OCI-LY7 (cell line): ENCODE measurements around the gene RET. TPM values are rescaled to one million over a fixed set of nuclear protein-coding genes. Genes with fewer than 3 reads are reported as not detected.

Experiments used
- BruUV-seq: library from RNA; stranded (reverse); fragments of 400-500 nt; replicated peaks from 2 replicates; lab custom pipeline; 2021; lab: Mats Ljungman, UMichigan
- CTCF ChIA-PET: fragments of 300-600 bp; sonication (Branson Sonifier 250); formaldehyde crosslinking; loops from one replicate; lab custom pipeline; 2022; ENCODE audit warnings: antibody characterized with exemption; ENCODE audit not compliant: unreplicated experiment; lab: Charles Lee
- POLR2A ChIA-PET: fragments of 300-600 bp; sonication (Branson Sonifier 250); formaldehyde crosslinking; loops from one replicate; lab custom pipeline; 2022; ENCODE audit warnings: antibody characterized with exemption; lab: Charles Lee
- DNase-seq: peaks from one replicate; pipeline ENCODE4 v3.0.0-alpha.2; 2015; ENCODE audit warnings: low spot score
- H2AFZ ChIP-seq: fragments of 200-600 bp; sonication (generic), shearing (Covaris generic); 2 replicates; pipeline ENCODE4 v1.6.1; 2014; ENCODE audit warnings: mild to moderate bottlenecking, antibody characterized with exemption, low read length, moderate library complexity
- H3K27ac ChIP-seq: fragments of 200-600 bp; sonication (generic); 2 replicates; pipeline ENCODE4 v1.5.1; 2014; ENCODE audit warnings: mixed run types, low read depth, mild to moderate bottlenecking, moderate library complexity, low read length, inconsistent platforms; ENCODE audit not compliant: poor library complexity, severe bottlenecking
- H3K36me3 ChIP-seq: fragments of 200-600 bp; sonication (generic); 2 replicates; pipeline ENCODE4 v1.6.1; 2014; ENCODE audit warnings: mild to moderate bottlenecking, antibody characterized with exemption, low read length, moderate library complexity, mixed read lengths; ENCODE audit not compliant: insufficient read depth
- H3K4me1 ChIP-seq: fragments of 200-600 bp; sonication (generic); 2 replicates; pipeline ENCODE4 v1.5.1; 2014; ENCODE audit warnings: mild to moderate bottlenecking, low read length; ENCODE audit not compliant: insufficient read depth, poor library complexity, severe bottlenecking
- H3K4me2 ChIP-seq: fragments of 200-600 bp; sonication (generic); 2 replicates; pipeline ENCODE4 v1.6.1; 2014; ENCODE audit warnings: mild to moderate bottlenecking, low read length
- H3K4me3 ChIP-seq: fragments of 200-600 bp; sonication (generic); 2 replicates; pipeline ENCODE4 v1.5.1; 2014; ENCODE audit warnings: mild to moderate bottlenecking, low read depth, low read length; ENCODE audit not compliant: poor library complexity, severe bottlenecking
- H3K79me2 ChIP-seq: fragments of 200-600 bp; sonication (generic); 2 replicates; pipeline ENCODE4 v1.6.1; 2016; ENCODE audit warnings: low read depth, mild to moderate bottlenecking, low read length, moderate library complexity, mixed read lengths; ENCODE audit not compliant: insufficient read depth
- H3K9me2 ChIP-seq: fragments of 200-600 bp; sonication (generic); 2 replicates; pipeline ENCODE4 v1.6.1; 2016; ENCODE audit warnings: mild to moderate bottlenecking, low read length, mixed read lengths; ENCODE audit not compliant: insufficient read depth
- H3K9me3 ChIP-seq: fragments of 200-600 bp; sonication (generic); 2 replicates; pipeline ENCODE4 v1.6.1; 2014; ENCODE audit warnings: mild to moderate bottlenecking, mixed run types, low read length, mixed read lengths
- H4K20me1 ChIP-seq: fragments of 200-600 bp; sonication (generic); 2 replicates; pipeline ENCODE4 v1.6.1; 2014; ENCODE audit warnings: mild to moderate bottlenecking, antibody characterized with exemption, low read length, moderate library complexity, mixed read lengths; ENCODE audit not compliant: insufficient read depth
- CTCF ChIP-seq: fragments of 200-600 bp; sonication (generic); conservative IDR thresholded peaks from 2 replicates; pipeline ENCODE4 v1.5.1; 2014; ENCODE audit warnings: mild to moderate bottlenecking, antibody characterized with exemption, low read length, moderate library complexity, mixed read lengths
- EZH2phosphoT487 ChIP-seq: fragments of 200-600 bp; sonication (generic); IDR thresholded peaks from 2 replicates; pipeline ENCODE4 v1.6.1; 2018; ENCODE audit warnings: low read depth, borderline replicate concordance, mild to moderate bottlenecking, mixed run types, antibody characterized with exemption, low read length, moderate library complexity, mixed read lengths
- intact Hi-C: fragments of 100-400 bp; cut with micrococcal nuclease; formaldehyde crosslinking; loops from one replicate; pipeline ENCODE4 v1.10.0; 2022; ENCODE audit not compliant: unreplicated experiment
- total RNA-seq, 2 experiments: library from RNA; depleted of rRNA in 1 of 2; stranded (reverse); fragments of >200 nt in 1 of 2; shearing (Covaris generic) in 1 of 2; gene quantifications; 2 replicates each; pipeline ENCODE4 v1.2.3, GENCODE V29; 2014 to 2022

Gene RET
- total RNA-seq, 2 experiments from 2014 or later: 0.06 TPM; not detected in 1

- Histone ChIP-seq H3K4me1 (no peaks in the 10 kb centered on the region), H3K9me2 (no peaks in the 10 kb centered on the region), H3K4me3 (no peak overlapping the region), H4K20me1 (no peaks in the 10 kb centered on the region), H3K27ac (no peak overlapping the region), H3K9me3 (no peaks in the 10 kb centered on the region), H3K36me3 (no peaks in the 10 kb centered on the region), H2AFZ (no peak overlapping the region), H3K4me2 (no peak overlapping the region), H3K79me2 (no peaks in the 10 kb centered on the region)
- no TSS peak for BruUV-seq
- CTCF ChIA-PET: no interaction called here
- POLR2A ChIA-PET: no interaction called here
- DNase-seq: no peak
- intact Hi-C loops: no loop called here
- TF ChIP-seq EZH2phosphoT487 (no peak), CTCF (no peak)
Observed at GRCh38 chr10:43113201-43114087, 36.6 kb downstream of the RET start.

GRCh38 chr10:43114088-43114742 is 37.3 kb downstream of the RET start:
- ChIA-PET POLR2A (no interaction called here), CTCF (no interaction called here)
- Histone ChIP-seq H3K36me3 (no peaks in the 10 kb centered on the region), H3K9me2 (no peaks in the 10 kb centered on the region), H3K4me1 (no peaks in the 10 kb centered on the region), H3K4me3 (no peak overlapping the region), H3K4me2 (no peak overlapping the region), H3K27ac (no peak overlapping the region), H2AFZ (no peak overlapping the region), H4K20me1 (no peaks in the 10 kb centered on the region), H3K79me2 (no peaks in the 10 kb centered on the region), H3K9me3 (no peaks in the 10 kb centered on the region)
- TF ChIP-seq CTCF: no peak
- TF ChIP-seq EZH2phosphoT487: no peak
- BruUV-seq: no TSS peak
- intact Hi-C loops: no loop called here
- no peak for DNase-seq
